ACC112 (cell line): ENCODE measurements around the gene PARVG.

Source experiments
- H2AFZ ChIP-seq: fragments of 200-600 bp; sonication (generic); one replicate; pipeline ENCODE4 v1.6.0; 2017; ENCODE audit warnings: antibody characterized with exemption, low read length; ENCODE audit not compliant: unreplicated experiment
- H3K27ac ChIP-seq: fragments of 200-600 bp; sonication (generic); 2 replicates; pipeline ENCODE4 v1.5.1; 2014; ENCODE audit warnings: low read depth, mild to moderate bottlenecking, antibody characterized with exemption, low read length, moderate library complexity
- H3K27me3 ChIP-seq: fragments of 200-600 bp; sonication (generic); 2 replicates; pipeline ENCODE4 v1.6.1; 2014; ENCODE audit warnings: mild to moderate bottlenecking, antibody characterized with exemption, low read length, moderate library complexity, mixed read lengths; ENCODE audit not compliant: insufficient read depth
- H3K36me3 ChIP-seq: fragments of 200-600 bp; sonication (generic); 2 replicates; pipeline ENCODE4 v1.6.1; 2016; ENCODE audit warnings: mild to moderate bottlenecking, antibody characterized with exemption, low read length, moderate library complexity, mixed read lengths; ENCODE audit not compliant: insufficient read depth
- H3K4me1 ChIP-seq: fragments of 200-600 bp; sonication (generic); one replicate; pipeline ENCODE4 v1.6.1; 2016; ENCODE audit warnings: low read length, mixed read lengths; ENCODE audit not compliant: insufficient read depth, unreplicated experiment, control insufficient read depth
- H3K4me3 ChIP-seq: fragments of 200-600 bp; sonication (generic); 2 replicates; pipeline ENCODE4 v1.5.1; 2014; ENCODE audit warnings: mild to moderate bottlenecking, low read depth, low read length
- H3K79me2 ChIP-seq: fragments of 200-600 bp; sonication (generic); one replicate; pipeline ENCODE4 v1.6.0; 2016; ENCODE audit warnings: low read length; ENCODE audit not compliant: control insufficient read depth, unreplicated experiment, insufficient read depth

The PARVG gene

GRCh38 chr22:44242946-44243724 lies 62.4 kb downstream of the PARVG start:
- no peaks in the 10 kb centered on the region for H3K79me2 ChIP-seq
- H3K27me3 ChIP-seq, result no peaks in the 10 kb centered on the region
- no peak overlapping the region for H2AFZ ChIP-seq
- H3K4me3 ChIP-seq, result no peak overlapping the region
- H3K4me1 ChIP-seq, result no peaks in the 10 kb centered on the region
- no peaks in the 10 kb centered on the region for H3K36me3 ChIP-seq
- no peak overlapping the region for H3K27ac ChIP-seq

GRCh38 chr22:44243761-44244160 lies 63.0 kb downstream of the PARVG start:
- Histone ChIP-seq H3K4me3 (no peak overlapping the region), H3K27me3 (no peaks in the 10 kb centered on the region), H2AFZ (no peak overlapping the region), H3K27ac (no peak overlapping the region), H3K36me3 (no peaks in the 10 kb centered on the region), H3K4me1 (no peaks in the 10 kb centered on the region), H3K79me2 (no peaks in the 10 kb centered on the region)

- Histone ChIP-seq H3K79me2 (no peaks in the 10 kb centered on the region), H3K27ac (no peak overlapping the region), H2AFZ (no peak overlapping the region), H3K4me1 (no peaks in the 10 kb centered on the region), H3K36me3 (no peaks in the 10 kb centered on the region), H3K27me3 (no peaks in the 10 kb centered on the region), H3K4me3 (no peak overlapping the region)
These were observed 63.6 kb downstream of the PARVG start for GRCh38 chr22:44244265-44244822.

GRCh38 chr22:44245438-44245837 lies 64.7 kb downstream of the PARVG start:
- no peaks in the 10 kb centered on the region for H3K4me1 ChIP-seq
- H3K27me3 ChIP-seq, result no peaks in the 10 kb centered on the region
- H3K4me3 ChIP-seq, result no peak overlapping the region
- no peak overlapping the region for H2AFZ ChIP-seq
- H3K36me3 ChIP-seq, result no peaks in the 10 kb centered on the region
- no peak overlapping the region for H3K27ac ChIP-seq
- no peaks in the 10 kb centered on the region for H3K79me2 ChIP-seq

- Histone ChIP-seq H3K79me2 (no peaks in the 10 kb centered on the region), H3K36me3 (no peaks in the 10 kb centered on the region), H3K27me3 (no peaks in the 10 kb centered on the region), H3K27ac (no peak overlapping the region), H3K4me1 (no peaks in the 10 kb centered on the region), H3K4me3 (no peak overlapping the region), H2AFZ (no peak overlapping the region)
These were observed 65.1 kb downstream of the PARVG start for GRCh38 chr22:44245867-44246266.

GRCh38 chr22:44246615-44247326 lies 66.0 kb downstream of the PARVG start:
- H3K4me1 ChIP-seq, result no peaks in the 10 kb centered on the region
- no peak overlapping the region for H3K27ac ChIP-seq
- no peaks in the 10 kb centered on the region for H3K79me2 ChIP-seq
- no peak overlapping the region for H3K4me3 ChIP-seq
- H2AFZ ChIP-seq, result no peak overlapping the region
- no peaks in the 10 kb centered on the region for H3K27me3 ChIP-seq
- H3K36me3 ChIP-seq, result no peaks in the 10 kb centered on the region

- H3K4me3 ChIP-seq, result no peak overlapping the region
- H3K4me1 ChIP-seq, result no peaks in the 10 kb centered on the region
- no peak overlapping the region for H3K27ac ChIP-seq
- H2AFZ ChIP-seq, result no peak overlapping the region
- no peaks in the 10 kb centered on the region for H3K27me3 ChIP-seq
- H3K79me2 ChIP-seq, result no peaks in the 10 kb centered on the region
- H3K36me3 ChIP-seq, result no peaks in the 10 kb centered on the region
These were observed 66.6 kb downstream of the PARVG start for GRCh38 chr22:44247346-44247745.

- Histone ChIP-seq H3K36me3 (no peaks in the 10 kb centered on the region), H3K4me1 (no peaks in the 10 kb centered on the region), H3K27me3 (no peaks in the 10 kb centered on the region), H3K79me2 (no peaks in the 10 kb centered on the region), H3K4me3 (no peak overlapping the region), H3K27ac (no peak overlapping the region), H2AFZ (no peak overlapping the region)
These were observed 67.5 kb downstream of the PARVG start for GRCh38 chr22:44247923-44248892.

GRCh38 chr22:44248926-44249325 lies 68.2 kb downstream of the PARVG start:
- no peak overlapping the region for H3K4me3 ChIP-seq
- H2AFZ ChIP-seq, result no peak overlapping the region
- H3K36me3 ChIP-seq, result no peaks in the 10 kb centered on the region
- H3K27me3 ChIP-seq, result no peaks in the 10 kb centered on the region
- H3K79me2 ChIP-seq, result no peaks in the 10 kb centered on the region
- H3K27ac ChIP-seq, result no peak overlapping the region
- no peaks in the 10 kb centered on the region for H3K4me1 ChIP-seq

- Histone ChIP-seq H3K36me3 (no peaks in the 10 kb centered on the region), H3K27me3 (no peaks in the 10 kb centered on the region), H3K27ac (no peak overlapping the region), H3K79me2 (no peaks in the 10 kb centered on the region), H3K4me1 (no peaks in the 10 kb centered on the region), H2AFZ (no peak overlapping the region), H3K4me3 (no peak overlapping the region)
These were observed 68.8 kb downstream of the PARVG start for GRCh38 chr22:44249376-44250147.
